ENCODE data around the gene UTS2R.

UTS2R gene

GRCh38 chr17:82390015-82390859 is 18.7 kb downstream of the UTS2R start:
- Histone ChIP-seq H3K9me3 (replicated peaks; ENCODE audit: low read length) (no peaks in the 10 kb centered on the region), H3K36me3 (ENCODE audit: insufficient read depth, low read length) (peaks cover 6% of the 10 kb centered on the region), H3K4me1 (ENCODE audit: control insufficient read depth, insufficient read depth, low read length) (peaks cover 5% of the 10 kb centered on the region), H3K27me3 (ENCODE audit: control insufficient read depth, insufficient read depth, low read length) (peaks cover 30% of the 10 kb centered on the region), H3K9ac (ENCODE audit: low read depth, low read length) (no peak overlapping the region), H3K4me3 (ENCODE audit: low read length) (no peak overlapping the region), H3K4me2 (ENCODE audit: low read length) (no peak overlapping the region)

- peaks cover 6% of the 10 kb centered on the region for H3K36me3 ChIP-seq (ENCODE audit: insufficient read depth, low read length)
- no peak overlapping the region for H3K9ac ChIP-seq (ENCODE audit: low read depth, low read length)
- H3K27me3 ChIP-seq (ENCODE audit: control insufficient read depth, insufficient read depth, low read length): peaks cover 24% of the 10 kb centered on the region
- H3K4me2 ChIP-seq (ENCODE audit: low read length): no peak overlapping the region
- no peaks in the 10 kb centered on the region for H3K9me3 ChIP-seq (replicated peaks; ENCODE audit: low read length)
- peaks cover 5% of the 10 kb centered on the region for H3K4me1 ChIP-seq (ENCODE audit: control insufficient read depth, insufficient read depth, low read length)
- H3K4me3 ChIP-seq (ENCODE audit: low read length): no peak overlapping the region
Observed at GRCh38 chr17:82390860-82391435, 19.4 kb downstream of the UTS2R start.

DNA sequence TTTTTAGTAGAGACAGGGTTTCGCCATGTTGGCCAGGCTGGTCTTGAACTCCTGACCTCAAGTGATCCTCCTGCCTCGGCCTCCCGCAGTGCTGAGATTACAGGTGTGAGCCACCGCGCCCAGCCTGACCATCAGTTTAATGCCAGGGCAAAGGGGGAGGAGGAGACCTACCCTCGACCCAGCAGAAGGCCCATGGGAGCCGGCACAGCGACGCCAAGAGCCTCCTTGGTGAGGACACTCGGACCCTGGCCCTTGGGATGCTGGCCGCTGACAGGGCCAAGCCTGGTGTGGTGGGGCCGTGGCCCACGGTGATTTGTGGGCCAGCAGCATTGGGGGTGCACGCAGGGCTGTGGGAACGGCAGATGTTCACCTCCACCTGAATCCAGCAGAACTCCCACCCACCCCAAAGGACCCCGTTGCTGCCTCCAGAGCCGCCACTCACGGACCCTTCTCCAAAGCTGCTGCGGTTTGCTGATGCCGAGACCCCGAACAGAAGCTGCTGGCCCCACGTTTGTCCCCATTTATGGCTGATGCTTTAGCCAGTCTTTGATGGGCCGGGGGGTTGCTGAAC is 20.0 kb downstream of the UTS2R start:
- no peak overlapping the region for H3K4me3 ChIP-seq (ENCODE audit: low read length)
- peaks cover 6% of the 10 kb centered on the region for H3K36me3 ChIP-seq (ENCODE audit: insufficient read depth, low read length)
- H3K9ac ChIP-seq (ENCODE audit: low read depth, low read length): no peak overlapping the region
- H3K27me3 ChIP-seq (ENCODE audit: control insufficient read depth, insufficient read depth, low read length): peaks cover 18% of the 10 kb centered on the region
- no peaks in the 10 kb centered on the region for H3K9me3 ChIP-seq (replicated peaks; ENCODE audit: low read length)
- no peak overlapping the region for H3K4me2 ChIP-seq (ENCODE audit: low read length)
- H3K4me1 ChIP-seq (ENCODE audit: control insufficient read depth, insufficient read depth, low read length): peaks cover 9% of the 10 kb centered on the region

- no peak overlapping the region for H3K4me2 ChIP-seq (ENCODE audit: low read length)
- no peaks in the 10 kb centered on the region for H3K9me3 ChIP-seq (replicated peaks; ENCODE audit: low read length)
- peaks cover 17% of the 10 kb centered on the region for H3K4me1 ChIP-seq (ENCODE audit: control insufficient read depth, insufficient read depth, low read length)
- H3K4me3 ChIP-seq (ENCODE audit: low read length): no peak overlapping the region
- no peak overlapping the region for H3K9ac ChIP-seq (ENCODE audit: low read depth, low read length)
- H3K27me3 ChIP-seq (ENCODE audit: control insufficient read depth, insufficient read depth, low read length): peaks cover 10% of the 10 kb centered on the region
- H3K36me3 ChIP-seq (ENCODE audit: insufficient read depth, low read length): peaks cover 6% of the 10 kb centered on the region
Observed at GRCh38 chr17:82392209-82392920, 20.8 kb downstream of the UTS2R start.

DNA sequence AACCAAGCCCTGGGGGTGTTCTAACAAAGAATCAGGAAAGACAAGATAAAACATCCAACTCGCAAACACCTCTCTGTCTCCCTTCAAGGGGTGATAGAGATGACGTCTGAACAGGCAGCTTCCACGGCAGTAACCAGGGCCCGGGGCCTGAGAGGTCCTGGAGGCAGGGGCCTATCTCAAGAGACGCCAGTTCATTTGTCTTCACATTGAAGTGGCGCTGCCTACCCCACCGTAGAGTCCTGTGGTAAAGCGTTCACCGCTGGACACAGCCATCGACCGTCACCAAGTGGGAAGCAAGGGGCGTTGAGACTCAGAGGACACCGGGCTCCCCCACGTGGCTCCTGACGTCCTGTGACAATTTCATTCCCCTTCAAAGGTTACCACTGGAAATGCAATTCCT is 21.4 kb downstream of the UTS2R start:
- peaks cover 4% of the 10 kb centered on the region for H3K27me3 ChIP-seq (ENCODE audit: control insufficient read depth, insufficient read depth, low read length)
- no peak overlapping the region for H3K9ac ChIP-seq (ENCODE audit: low read depth, low read length)
- H3K4me3 ChIP-seq (ENCODE audit: low read length): no peak overlapping the region
- no peaks in the 10 kb centered on the region for H3K9me3 ChIP-seq (replicated peaks; ENCODE audit: low read length)
- no peak overlapping the region for H3K4me2 ChIP-seq (ENCODE audit: low read length)
- H3K36me3 ChIP-seq (ENCODE audit: insufficient read depth, low read length): peaks cover 6% of the 10 kb centered on the region
- H3K4me1 ChIP-seq (ENCODE audit: control insufficient read depth, insufficient read depth, low read length): peaks cover 22% of the 10 kb centered on the region

DNA sequence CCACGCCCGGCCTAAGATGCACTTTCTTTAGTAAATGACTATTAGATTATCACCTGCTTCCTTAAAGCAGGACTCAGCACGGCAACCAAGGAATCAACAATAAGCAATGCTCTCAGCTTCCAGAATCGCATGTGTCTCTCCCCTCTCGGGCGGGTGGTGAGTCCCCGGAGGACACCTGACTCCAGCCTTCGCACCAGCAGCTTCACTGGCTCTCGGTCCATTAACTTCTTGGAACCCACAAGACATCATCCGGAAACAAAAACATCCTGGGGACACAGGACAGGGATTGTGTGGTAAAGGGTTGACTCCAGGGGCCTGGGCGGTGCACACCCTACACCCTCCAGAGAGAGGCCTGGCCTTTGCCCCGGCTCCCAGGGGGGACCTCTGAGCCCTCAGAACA is 22.7 kb downstream of the UTS2R start:
- H3K4me1 ChIP-seq (ENCODE audit: control insufficient read depth, insufficient read depth, low read length): peaks cover 28% of the 10 kb centered on the region
- no peaks in the 10 kb centered on the region for H3K27me3 ChIP-seq (ENCODE audit: control insufficient read depth, insufficient read depth, low read length)
- no peak overlapping the region for H3K4me3 ChIP-seq (ENCODE audit: low read length)
- peaks cover 6% of the 10 kb centered on the region for H3K36me3 ChIP-seq (ENCODE audit: insufficient read depth, low read length)
- no peak overlapping the region for H3K9ac ChIP-seq (ENCODE audit: low read depth, low read length)
- no peak overlapping the region for H3K4me2 ChIP-seq (ENCODE audit: low read length)
- no peaks in the 10 kb centered on the region for H3K9me3 ChIP-seq (replicated peaks; ENCODE audit: low read length)

- Histone ChIP-seq H3K9me3 (replicated peaks; ENCODE audit: low read length) (no peaks in the 10 kb centered on the region), H3K9ac (ENCODE audit: low read depth, low read length) (peak overlapping the region; percentile 52), H3K36me3 (ENCODE audit: insufficient read depth, low read length) (peaks cover 6% of the 10 kb centered on the region), H3K4me3 (ENCODE audit: low read length) (peak overlapping the region; percentile 5), H3K4me1 (ENCODE audit: control insufficient read depth, insufficient read depth, low read length) (peaks cover 45% of the 10 kb centered on the region), H3K4me2 (ENCODE audit: low read length) (peak overlapping the region; percentile 67), H3K27me3 (ENCODE audit: control insufficient read depth, insufficient read depth, low read length) (no peaks in the 10 kb centered on the region)
Observed at GRCh38 chr17:82396601-82397435, 25.3 kb downstream of the UTS2R start.

DNA sequence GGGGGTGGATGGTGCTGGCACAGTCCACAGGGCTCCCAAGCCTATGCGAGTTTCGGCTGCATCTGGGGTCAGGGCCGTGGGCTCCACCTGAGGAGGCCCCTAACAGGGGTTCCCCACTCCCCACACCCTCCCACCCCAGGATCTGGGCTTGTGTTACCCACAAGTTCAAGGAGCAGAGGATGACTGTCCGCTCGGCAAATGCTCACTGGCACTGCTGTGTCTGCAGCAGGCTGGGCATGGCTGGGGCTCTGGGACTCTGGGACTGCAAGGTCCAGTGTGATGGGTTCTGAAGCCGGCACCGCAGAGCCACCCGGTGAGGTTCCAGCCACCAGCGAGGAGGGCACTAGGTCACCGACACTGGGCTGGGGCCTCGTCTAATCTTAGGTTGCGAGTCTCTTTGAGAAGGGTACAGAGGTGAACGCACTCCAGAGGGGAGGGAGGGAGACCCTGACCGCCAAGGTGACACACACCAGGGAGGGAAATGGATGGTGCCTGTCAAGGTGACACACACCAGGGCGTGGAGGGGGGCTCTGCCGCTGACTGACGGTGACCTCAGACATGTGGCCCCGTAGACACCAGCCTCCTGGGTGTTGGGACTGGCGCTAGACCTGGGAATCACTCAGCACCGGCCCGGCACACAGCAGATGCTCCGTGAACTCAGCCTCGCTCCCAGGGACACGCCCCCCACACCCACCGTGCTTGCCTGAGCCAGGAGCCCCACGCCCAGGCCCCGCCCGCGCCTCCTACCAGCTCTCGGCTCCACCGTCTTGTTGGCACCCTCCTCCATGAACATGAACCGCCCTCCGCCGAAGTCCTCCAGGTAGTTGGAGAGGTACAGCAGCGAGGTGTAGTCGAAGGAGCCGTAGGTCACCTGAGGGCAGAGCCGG is 26.1 kb downstream of the UTS2R start:
- Histone ChIP-seq H3K4me3 (ENCODE audit: low read length) (no peak overlapping the region), H3K27me3 (ENCODE audit: control insufficient read depth, insufficient read depth, low read length) (no peaks in the 10 kb centered on the region), H3K9ac (ENCODE audit: low read depth, low read length) (no peak overlapping the region), H3K9me3 (replicated peaks; ENCODE audit: low read length) (no peaks in the 10 kb centered on the region), H3K4me2 (ENCODE audit: low read length) (peak overlapping the region; percentile 6), H3K4me1 (ENCODE audit: control insufficient read depth, insufficient read depth, low read length) (peaks cover 45% of the 10 kb centered on the region), H3K36me3 (ENCODE audit: insufficient read depth, low read length) (peaks cover 6% of the 10 kb centered on the region)

- Histone ChIP-seq H3K4me2 (ENCODE audit: low read length) (peak overlapping the region; percentile 59), H3K4me3 (ENCODE audit: low read length) (no peak overlapping the region), H3K9me3 (replicated peaks; ENCODE audit: low read length) (no peaks in the 10 kb centered on the region), H3K9ac (ENCODE audit: low read depth, low read length) (no peak overlapping the region), H3K4me1 (ENCODE audit: control insufficient read depth, insufficient read depth, low read length) (peaks cover 45% of the 10 kb centered on the region), H3K36me3 (ENCODE audit: insufficient read depth, low read length) (no peaks in the 10 kb centered on the region), H3K27me3 (ENCODE audit: control insufficient read depth, insufficient read depth, low read length) (no peaks in the 10 kb centered on the region)
Observed at GRCh38 chr17:82399041-82399441, 27.5 kb downstream of the UTS2R start.

DNA sequence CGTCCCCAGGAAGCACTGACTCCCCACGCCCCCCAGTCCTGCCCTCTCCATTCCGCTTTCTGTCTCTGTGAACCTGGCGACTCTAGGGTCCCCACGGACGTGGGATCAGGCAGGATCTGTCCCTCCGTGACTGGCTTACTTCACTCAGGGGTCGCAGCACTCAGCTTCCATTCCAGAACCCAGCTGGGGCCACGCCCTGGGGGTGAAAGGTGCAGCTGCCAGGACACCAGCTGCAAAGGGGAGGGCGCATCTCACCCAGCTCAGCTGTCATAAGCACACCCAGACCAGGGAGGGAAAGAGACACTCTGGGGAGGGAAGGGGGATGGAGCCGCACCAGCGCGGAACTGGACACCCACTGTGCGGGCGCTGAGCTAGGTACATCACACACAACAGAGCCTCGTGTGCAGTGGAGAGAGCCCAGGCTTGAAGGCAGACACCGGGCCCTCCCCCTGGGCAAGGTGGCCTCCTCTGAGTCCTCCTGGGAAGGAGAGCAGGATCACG is 28.1 kb downstream of the UTS2R start:
- H3K27me3 ChIP-seq (ENCODE audit: control insufficient read depth, insufficient read depth, low read length): no peaks in the 10 kb centered on the region
- peak overlapping the region; percentile 59 for H3K4me2 ChIP-seq (ENCODE audit: low read length)
- H3K36me3 ChIP-seq (ENCODE audit: insufficient read depth, low read length): peaks cover 3% of the 10 kb centered on the region
- H3K4me1 ChIP-seq (ENCODE audit: control insufficient read depth, insufficient read depth, low read length): peaks cover 45% of the 10 kb centered on the region
- no peaks in the 10 kb centered on the region for H3K9me3 ChIP-seq (replicated peaks; ENCODE audit: low read length)
- H3K9ac ChIP-seq (ENCODE audit: low read depth, low read length): peak overlapping the region; percentile 35
- no peak overlapping the region for H3K4me3 ChIP-seq (ENCODE audit: low read length)
